Upper lobe of left lung (tissue), 4 donors: ENCODE data around the gene ZNF506.
"Not testable (repeated sequence)": the region's sequence is repeated elsewhere in the genome, so short reads cannot be mapped to it uniquely, and the experiment has no call there.

Experiments
- CTCF ChIP-seq, 6 experiments: fragments of 450-650 bp in 4 of 6; fragments of 200-600 bp in 2 of 6; sonication (generic) in 2 of 6; IDR thresholded peaks; one replicate each; pipeline ENCODE4 v1.5.1; 2016 to 2019; ENCODE audit warnings: antibody characterized with exemption in 6 of 6
- EP300 ChIP-seq, 4 donors: sonication (generic); formaldehyde crosslinking; IDR thresholded peaks; one replicate each; pipeline ENCODE4 v1.5.1; 2017; ENCODE audit warnings: antibody characterized with exemption in 4 of 4, control low read depth in 2 of 4
- POLR2A ChIP-seq, 4 donors: fragments of 450-650 bp; IDR thresholded peaks; one replicate each; pipeline ENCODE4 v1.5.1; 2016 to 2017; ENCODE audit warnings: antibody characterized with exemption in 4 of 4, mild to moderate bottlenecking in 2 of 4
- POLR2AphosphoS5 ChIP-seq, 2 donors: sonication (generic); formaldehyde crosslinking; IDR thresholded peaks; one replicate each; pipeline ENCODE4 v1.5.1; 2017; ENCODE audit warnings: antibody characterized with exemption in 2 of 2

DNA sequence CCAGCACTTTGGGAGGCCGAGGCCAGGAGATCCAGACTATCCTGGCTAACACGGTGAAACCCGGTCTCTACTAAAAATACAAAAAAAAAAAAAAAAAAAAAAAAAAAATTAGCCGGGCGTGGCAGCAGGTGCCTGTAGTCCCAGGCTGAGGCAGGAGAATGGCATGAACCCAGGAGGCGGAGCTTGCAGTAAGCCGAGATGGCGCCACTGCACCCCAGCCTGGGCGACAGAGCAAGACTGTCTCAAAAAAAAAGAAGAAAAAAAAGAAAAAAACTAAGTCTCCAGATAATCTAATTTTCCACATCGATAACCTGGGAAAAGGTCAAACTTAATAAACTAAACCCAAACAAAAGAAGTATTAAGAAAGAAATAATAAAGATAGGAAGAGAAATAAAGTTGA lies 49.6 kb downstream of the ZNF506 start:
- not testable (repeated sequence) for TF ChIP-seq CTCF, POLR2A, POLR2AphosphoS5, EP300 (IDR thresholded peaks at IDR 0.05)
